OCI-LY7 (cell line): Measurements from ENCODE around the gene TMEM190. TPM values are rescaled to one million over a fixed set of nuclear protein-coding genes. Genes with fewer than 3 reads are reported as not detected.
"Not testable (repeated sequence)": the region's sequence is repeated elsewhere in the genome, so short reads cannot be mapped to it uniquely, and the experiment has no call there.

Source experiments
- BruUV-seq: library from RNA; stranded (reverse); fragments of 400-500 nt; replicated peaks from 2 replicates; lab custom pipeline; 2021; lab: Mats Ljungman, UMichigan
- CTCF ChIA-PET: fragments of 300-600 bp; sonication (Branson Sonifier 250); formaldehyde crosslinking; loops from one replicate; lab custom pipeline; 2022; ENCODE audit warnings: antibody characterized with exemption; ENCODE audit not compliant: unreplicated experiment; lab: Charles Lee
- POLR2A ChIA-PET: fragments of 300-600 bp; sonication (Branson Sonifier 250); formaldehyde crosslinking; loops from one replicate; lab custom pipeline; 2022; ENCODE audit warnings: antibody characterized with exemption; lab: Charles Lee
- DNase-seq: peaks from one replicate; pipeline ENCODE4 v3.0.0-alpha.2; 2015; ENCODE audit warnings: low spot score
- H2AFZ ChIP-seq: fragments of 200-600 bp; sonication (generic), shearing (Covaris generic); 2 replicates; pipeline ENCODE4 v1.6.1; 2014; ENCODE audit warnings: mild to moderate bottlenecking, antibody characterized with exemption, low read length, moderate library complexity
- H3K27ac ChIP-seq: fragments of 200-600 bp; sonication (generic); 2 replicates; pipeline ENCODE4 v1.5.1; 2014; ENCODE audit warnings: mixed run types, low read depth, mild to moderate bottlenecking, moderate library complexity, low read length, inconsistent platforms; ENCODE audit not compliant: poor library complexity, severe bottlenecking
- H3K36me3 ChIP-seq: fragments of 200-600 bp; sonication (generic); 2 replicates; pipeline ENCODE4 v1.6.1; 2014; ENCODE audit warnings: mild to moderate bottlenecking, antibody characterized with exemption, low read length, moderate library complexity, mixed read lengths; ENCODE audit not compliant: insufficient read depth
- H3K4me1 ChIP-seq: fragments of 200-600 bp; sonication (generic); 2 replicates; pipeline ENCODE4 v1.5.1; 2014; ENCODE audit warnings: mild to moderate bottlenecking, low read length; ENCODE audit not compliant: insufficient read depth, poor library complexity, severe bottlenecking
- H3K4me2 ChIP-seq: fragments of 200-600 bp; sonication (generic); 2 replicates; pipeline ENCODE4 v1.6.1; 2014; ENCODE audit warnings: mild to moderate bottlenecking, low read length
- H3K4me3 ChIP-seq: fragments of 200-600 bp; sonication (generic); 2 replicates; pipeline ENCODE4 v1.5.1; 2014; ENCODE audit warnings: mild to moderate bottlenecking, low read depth, low read length; ENCODE audit not compliant: poor library complexity, severe bottlenecking
- H3K79me2 ChIP-seq: fragments of 200-600 bp; sonication (generic); 2 replicates; pipeline ENCODE4 v1.6.1; 2016; ENCODE audit warnings: low read depth, mild to moderate bottlenecking, low read length, moderate library complexity, mixed read lengths; ENCODE audit not compliant: insufficient read depth
- H3K9me2 ChIP-seq: fragments of 200-600 bp; sonication (generic); 2 replicates; pipeline ENCODE4 v1.6.1; 2016; ENCODE audit warnings: mild to moderate bottlenecking, low read length, mixed read lengths; ENCODE audit not compliant: insufficient read depth
- H3K9me3 ChIP-seq: fragments of 200-600 bp; sonication (generic); 2 replicates; pipeline ENCODE4 v1.6.1; 2014; ENCODE audit warnings: mild to moderate bottlenecking, mixed run types, low read length, mixed read lengths
- H4K20me1 ChIP-seq: fragments of 200-600 bp; sonication (generic); 2 replicates; pipeline ENCODE4 v1.6.1; 2014; ENCODE audit warnings: mild to moderate bottlenecking, antibody characterized with exemption, low read length, moderate library complexity, mixed read lengths; ENCODE audit not compliant: insufficient read depth
- EZH2phosphoT487 ChIP-seq: fragments of 200-600 bp; sonication (generic); IDR thresholded peaks from 2 replicates; pipeline ENCODE4 v1.6.1; 2018; ENCODE audit warnings: low read depth, borderline replicate concordance, mild to moderate bottlenecking, mixed run types, antibody characterized with exemption, low read length, moderate library complexity, mixed read lengths
- intact Hi-C: fragments of 100-400 bp; cut with micrococcal nuclease; formaldehyde crosslinking; loops from one replicate; pipeline ENCODE4 v1.10.0; 2022; ENCODE audit not compliant: unreplicated experiment
- total RNA-seq, 2 experiments: library from RNA; depleted of rRNA in 1 of 2; stranded (reverse); fragments of >200 nt in 1 of 2; shearing (Covaris generic) in 1 of 2; gene quantifications; 2 replicates each; pipeline ENCODE4 v1.2.3, GENCODE V29; 2014 to 2022
- TF ChIP-seq, protein P1 (sequence below): fragments of 200-600 bp; sonication (generic); conservative IDR thresholded peaks from 2 replicates; pipeline ENCODE4 v1.5.1; 2014; ENCODE audit warnings: mild to moderate bottlenecking, antibody characterized with exemption, low read length, moderate library complexity, mixed read lengths

Gene TMEM190
- total RNA-seq, 2 experiments from 2014 or later: not detected

DNA sequence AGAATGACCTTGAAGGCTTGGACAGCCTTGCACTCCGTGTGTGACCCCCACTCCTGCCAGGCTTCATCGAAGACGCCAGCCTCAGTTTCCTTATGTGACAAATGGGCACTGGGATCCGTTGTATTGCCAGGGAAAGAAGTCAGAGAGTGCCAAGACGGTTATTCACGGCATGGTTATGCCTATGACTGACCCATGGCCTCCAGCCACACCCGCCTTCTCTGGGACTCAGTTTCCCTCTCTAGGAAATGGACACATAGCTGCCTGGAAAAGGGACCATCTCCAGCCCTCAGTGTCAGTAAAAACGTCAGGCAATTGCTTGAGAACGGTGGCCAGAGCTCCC lies 31.9 kb downstream of the TMEM190 start:
- Histone ChIP-seq H3K27ac (peak overlapping the region; percentile 92), H3K4me1 (peaks cover 32% of the 10 kb centered on the region), H3K79me2 (peaks cover 36% of the 10 kb centered on the region), H4K20me1 (peaks cover 20% of the 10 kb centered on the region), H3K36me3 (peaks cover 37% of the 10 kb centered on the region), H3K9me2 (no peaks in the 10 kb centered on the region), H3K4me2 (peak overlapping the region; percentile 53), H2AFZ (peak overlapping the region; percentile 53; the same call in 1 of the 2 replicates), H3K4me3 (peak overlapping the region; percentile 41), H3K9me3 (peaks cover 21% of the 10 kb centered on the region; the same call in 1 of the 2 replicates)
- TF ChIP-seq EZH2phosphoT487: no peak
- TF ChIP-seq, protein P1, sequence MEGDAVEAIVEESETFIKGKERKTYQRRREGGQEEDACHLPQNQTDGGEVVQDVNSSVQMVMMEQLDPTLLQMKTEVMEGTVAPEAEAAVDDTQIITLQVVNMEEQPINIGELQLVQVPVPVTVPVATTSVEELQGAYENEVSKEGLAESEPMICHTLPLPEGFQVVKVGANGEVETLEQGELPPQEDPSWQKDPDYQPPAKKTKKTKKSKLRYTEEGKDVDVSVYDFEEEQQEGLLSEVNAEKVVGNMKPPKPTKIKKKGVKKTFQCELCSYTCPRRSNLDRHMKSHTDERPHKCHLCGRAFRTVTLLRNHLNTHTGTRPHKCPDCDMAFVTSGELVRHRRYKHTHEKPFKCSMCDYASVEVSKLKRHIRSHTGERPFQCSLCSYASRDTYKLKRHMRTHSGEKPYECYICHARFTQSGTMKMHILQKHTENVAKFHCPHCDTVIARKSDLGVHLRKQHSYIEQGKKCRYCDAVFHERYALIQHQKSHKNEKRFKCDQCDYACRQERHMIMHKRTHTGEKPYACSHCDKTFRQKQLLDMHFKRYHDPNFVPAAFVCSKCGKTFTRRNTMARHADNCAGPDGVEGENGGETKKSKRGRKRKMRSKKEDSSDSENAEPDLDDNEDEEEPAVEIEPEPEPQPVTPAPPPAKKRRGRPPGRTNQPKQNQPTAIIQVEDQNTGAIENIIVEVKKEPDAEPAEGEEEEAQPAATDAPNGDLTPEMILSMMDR: no peak
- intact Hi-C loops: no loop called here
- BruUV-seq: TSS peak; percentile 94
- no peak for DNase-seq
- ChIA-PET CTCF (no interaction called here), POLR2A (no interaction called here)

DNA sequence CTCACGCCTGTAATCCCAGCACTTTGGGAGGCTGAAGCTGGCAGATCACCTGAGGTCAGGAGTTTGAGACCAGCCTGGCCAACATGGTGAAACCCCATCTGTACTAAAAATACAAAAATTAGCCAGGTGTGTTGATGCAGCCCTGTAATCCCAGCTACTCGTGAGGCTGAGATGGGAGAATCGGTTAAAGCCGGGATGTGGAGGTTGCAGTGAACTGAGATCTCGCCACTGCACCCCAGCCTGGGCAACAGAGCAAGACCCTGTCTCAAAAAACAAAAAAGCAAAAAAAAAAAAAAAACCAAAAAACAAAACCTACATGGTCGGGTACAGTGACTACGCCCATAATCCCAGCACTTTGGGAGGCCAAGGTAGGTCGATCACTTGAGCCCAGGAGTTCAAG lies 32.6 kb downstream of the TMEM190 start:
- H3K36me3 ChIP-seq: peaks cover 31% of the 10 kb centered on the region
- H3K9me2 ChIP-seq, H3K4me2 ChIP-seq, CTCF ChIA-PET, intact Hi-C loops, H3K4me3 ChIP-seq, DNase-seq, BruUV-seq, H2AFZ ChIP-seq: not testable (repeated sequence)
- peaks cover 32% of the 10 kb centered on the region for H3K79me2 ChIP-seq
- H3K27ac ChIP-seq: peak overlapping the region; percentile 92
- POLR2A ChIA-PET: interaction anchor here (0.6 to 0.7 kb wide), 3 partner anchors 54 to 281 kb away, joined by 3 to 5 read pairs (median 3); no protein-coding TSS in a partner anchor
- peaks cover 21% of the 10 kb centered on the region; the same call in 1 of the 2 replicates for H3K9me3 ChIP-seq
- peaks cover 28% of the 10 kb centered on the region for H3K4me1 ChIP-seq
- peaks cover 20% of the 10 kb centered on the region for H4K20me1 ChIP-seq

DNA sequence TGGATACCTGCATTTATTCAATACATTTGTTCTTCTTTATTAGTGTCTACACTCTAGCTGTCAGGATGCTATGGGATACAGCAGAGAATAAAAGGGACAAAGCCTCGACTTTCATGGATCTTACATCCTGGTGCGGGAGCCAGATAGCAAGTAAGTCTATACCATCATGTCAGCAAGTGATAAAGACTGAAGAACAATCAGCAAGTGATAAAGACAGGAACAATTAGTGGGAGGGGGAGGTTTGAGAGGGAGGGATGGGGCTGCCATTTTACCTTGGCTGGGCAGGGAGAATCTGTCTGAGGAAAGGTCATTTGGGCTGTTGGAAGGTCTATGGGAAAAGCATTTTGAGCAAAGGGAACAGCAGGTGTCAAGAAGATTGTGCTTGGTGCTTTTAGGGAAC lies 33.5 kb downstream of the TMEM190 start:
- no peak for DNase-seq
- ChIA-PET CTCF (no interaction called here), POLR2A (interaction anchor here (0.6 kb wide), 1 partner anchor 175 kb away, joined by 3 read pairs; no protein-coding TSS in a partner anchor)
- intact Hi-C loops: no loop called here
- peaks cover 20% of the 10 kb centered on the region for H4K20me1 ChIP-seq
- no peak overlapping the region for H3K4me2 ChIP-seq
- peaks cover 21% of the 10 kb centered on the region; the same call in 1 of the 2 replicates for H3K9me3 ChIP-seq
- H3K9me2 ChIP-seq: no peaks in the 10 kb centered on the region
- no peak overlapping the region for H2AFZ ChIP-seq
- peaks cover 22% of the 10 kb centered on the region for H3K4me1 ChIP-seq
- no peak for TF ChIP-seq EZH2phosphoT487
- TF ChIP-seq, protein P1: no peak
- H3K4me3 ChIP-seq: no peak overlapping the region
- no peak overlapping the region for H3K27ac ChIP-seq
- H3K79me2 ChIP-seq: peaks cover 24% of the 10 kb centered on the region
- BruUV-seq: no TSS peak
- H3K36me3 ChIP-seq: peaks cover 23% of the 10 kb centered on the region
